GM12878 (cell line): ENCODE measurements around the gene NEK5. TPM values are rescaled to one million over a fixed set of nuclear protein-coding genes. Genes with fewer than 3 reads are reported as not detected.

Experiments used
- ATAC-seq: fragments of 200-7000 bp; cut with Tn5 transposase; 3 replicates; pipeline ENCODE4 v1.9.1; 2020; ENCODE audit warnings: mild to moderate bottlenecking, moderate library complexity
- BruUV-seq: library from RNA; stranded (reverse); fragments of 400-500 nt; replicated peaks from 2 replicates; lab custom pipeline; 2021; lab: Mats Ljungman, UMichigan
- CTCF ChIA-PET: fragments of 300-600 bp; sonication (Branson Sonifier 250); formaldehyde crosslinking; extraction: SDS; loops from one replicate; lab custom pipeline; 2021; ENCODE audit warnings: inconsistent platforms; lab: Yijun Ruan, JAX
- POLR2A ChIA-PET: fragments of 350-600 bp; formaldehyde crosslinking; extraction: SDS; loops from one replicate; lab custom pipeline; 2021; ENCODE audit warnings: inconsistent platforms; lab: Charles Lee
- RAD21 ChIA-PET: fragments of 300-600 bp; sonication (Branson Sonifier 250); formaldehyde crosslinking; loops from one replicate; lab custom pipeline; 2023; ENCODE audit warnings: antibody characterized with exemption; ENCODE audit not compliant: unreplicated experiment; lab: Charles Lee
- SMC1A ChIA-PET: fragments of 300-600 bp; sonication (Branson Sonifier 250); formaldehyde crosslinking; loops from one replicate; lab custom pipeline; 2023; ENCODE audit not compliant: unreplicated experiment, uncharacterized antibody; lab: Charles Lee
- DNase-seq: peaks from one replicate; pipeline ENCODE4 v3.0.0-alpha.2; 2011; ENCODE audit warnings: low read depth, low spot score
- FAIRE-seq: peaks from 3 replicates; lab custom pipeline; 2011; peaks lifted over from hg19 to GRCh38; lab: Jason Lieb, UNC
- H2AFZ ChIP-seq: 2 replicates; pipeline ENCODE4 v1.6.0; 2011; ENCODE audit warnings: low read depth, low read length, control low read depth; ENCODE audit not compliant: control insufficient read depth
- H3K27ac ChIP-seq: 2 replicates; pipeline ENCODE4 v1.5.1; 2011; ENCODE audit warnings: control low read depth; ENCODE audit not compliant: control insufficient read depth, insufficient read depth
- H3K27me3 ChIP-seq, 2 experiments: replicated peaks in 1 of 2; 2 replicates each; pipeline versions ENCODE4 v1.6.0 to v1.6.1; 2011; ENCODE audit warnings: low read length in 1 of 2; ENCODE audit not compliant: control insufficient read depth in 2 of 2, insufficient read depth in 2 of 2
- H3K36me3 ChIP-seq, 2 experiments: 2 replicates each; pipeline ENCODE4 v1.5.1; 2011; ENCODE audit warnings: low read length in 1 of 2; ENCODE audit not compliant: control insufficient read depth in 2 of 2, insufficient read depth in 2 of 2
- H3K4me1 ChIP-seq: 2 replicates; pipeline ENCODE4 v1.6.1; 2011; ENCODE audit warnings: mild to moderate bottlenecking, low read length, moderate library complexity, mixed read lengths; ENCODE audit not compliant: control insufficient read depth, insufficient read depth
- H3K4me2 ChIP-seq: 2 replicates; pipeline ENCODE4 v1.6.0; 2011; ENCODE audit warnings: control low read depth; ENCODE audit not compliant: control insufficient read depth, insufficient read depth
- H3K4me3 ChIP-seq: fragments of 200-600 bp; sonication (generic); 2 replicates; pipeline ENCODE4 v1.5.1; 2016
- H3K79me2 ChIP-seq: 2 replicates; pipeline ENCODE4 v1.6.0; 2011; ENCODE audit warnings: low read length; ENCODE audit not compliant: control insufficient read depth, insufficient read depth
- H3K9ac ChIP-seq: 2 replicates; pipeline ENCODE4 v1.8.0; 2011; ENCODE audit warnings: low read length, control low read depth, mixed read lengths; ENCODE audit not compliant: control insufficient read depth, insufficient read depth
- H3K9me3 ChIP-seq: replicated peaks from 3 replicates; pipeline ENCODE4 v1.5.1; 2011; ENCODE audit warnings: mild to moderate bottlenecking, low read length; ENCODE audit not compliant: control insufficient read depth, insufficient read depth
- H4K20me1 ChIP-seq: 2 replicates; pipeline ENCODE4 v1.6.0; 2011; ENCODE audit not compliant: control insufficient read depth, insufficient read depth
- BCL3 ChIP-seq: IDR thresholded peaks from 2 replicates; pipeline ENCODE4 v1.6.1; 2011; ENCODE audit warnings: borderline replicate concordance, low read depth, mild to moderate bottlenecking, moderate library complexity, low read length; ENCODE audit not compliant: insufficient read depth, poor library complexity, severe bottlenecking
- CHD4 ChIP-seq: fragments of 200-600 bp; sonication (generic); IDR thresholded peaks from 2 replicates; pipeline ENCODE4 v1.6.1; 2016; ENCODE audit warnings: mild to moderate bottlenecking
- CREB1 ChIP-seq: IDR thresholded peaks from 2 replicates; pipeline ENCODE4 v1.6.1; 2012; ENCODE audit warnings: low read depth, mild to moderate bottlenecking, inconsistent platforms
- ELK1 ChIP-seq: IDR thresholded peaks from 2 replicates; pipeline ENCODE4 v1.6.1; 2012; ENCODE audit warnings: low read depth, low read length, improper control_type of control experiment
- POU2F2 ChIP-seq: IDR thresholded peaks from 3 replicates; pipeline ENCODE4 v1.6.1; 2011; ENCODE audit warnings: low read depth, mild to moderate bottlenecking, low read length, borderline replicate concordance
- RFX5 ChIP-seq: IDR thresholded peaks from 2 replicates; pipeline ENCODE4 v1.6.1; 2011; ENCODE audit warnings: low read depth, low read length, improper control_type of control experiment
- SP1 ChIP-seq: IDR thresholded peaks from one replicate; pipeline ENCODE4 v1.6.1; 2011; ENCODE audit warnings: low read depth, low read length
- WGBS: methylation state at CpG from one replicate; pipeline ENCODE4 v1.1.6; 2016; ENCODE audit warnings: low lambda C conversion rate; ENCODE audit not compliant: insufficient replicate concordance, insufficient coverage; ENCODE audit errors: missing lambda C conversion rate; 5-methylcytosine and 5-hydroxymethylcytosine counted together
- in situ Hi-C: fragments of 300-500 bp; cut with MboI; formaldehyde crosslinking; loops from 9 replicates; pipeline ENCODE4 v1.14.3; 2018; ENCODE audit warnings: mixed read lengths
- intact Hi-C: fragments of 100-400 bp; cut with micrococcal nuclease; formaldehyde crosslinking; loops from one replicate; pipeline ENCODE4 v1.14.2; 2022; ENCODE audit not compliant: unreplicated experiment
- polyA plus RNA-seq, 11 experiments: library from polyadenylated mRNA; depleted of rRNA in 4 of 11; unstranded in 6 of 11; stranded (reverse) in 5 of 11; fragments of >200 nt; fragmentation: Nextera tagmentation in 4 of 11; fragmentation: Illumina TruSeq in 1 of 11; extraction: Ambion mirVana in 4 of 11; extraction: Trizol in 1 of 11; gene quantifications; 1 replicate in 1 of 11; 2 replicates in 10 of 11; pipeline versions ENCODE4 v1.2.1 to v1.2.3, GENCODE V29; 2011 to 2016; ENCODE audit warnings: inconsistent platforms in 2 of 11, missing spikeins in 2 of 11, low read depth in 1 of 11
- total RNA-seq, 4 experiments: library from RNA; depleted of rRNA in 3 of 4; stranded (reverse); fragments of >200 nt in 3 of 4; fragmentation: Illumina TruSeq in 1 of 4; extraction: Trizol in 1 of 4; gene quantifications; 2 replicates each; pipeline versions ENCODE4 v1.2.1 to v1.2.3, GENCODE V29; 2013 to 2021

The NEK5 gene
- total and polyA plus RNA-seq, 10 of the 15 experiments (the other 5 are each of a cell fraction or from before 2014, with no cell fraction given): 0.04 to 0.32 (median 0.20) TPM; not detected in 6

- TF ChIP-seq POU2F2: no peak
- TF ChIP-seq CREB1: no peak
- no peak for TF ChIP-seq BCL3
- no peak for TF ChIP-seq ELK1
- no peak for TF ChIP-seq RFX5
- TF ChIP-seq CHD4: no peak
- no peak for TF ChIP-seq SP1
- ATAC-seq (no peak), FAIRE-seq (no peak), DNase-seq (no peak)
- intact Hi-C loops (loop anchor here (5.0 kb wide), 1 partner anchor 235 kb away; no protein-coding TSS in a partner anchor), in situ Hi-C loops (no loop called here)
- 3% methylated on average over 4 of the region's 4 CpGs for WGBS
- H3K4me3 ChIP-seq: no peak overlapping the region
- CTCF ChIA-PET: interaction anchor here (1.1 to 5.5 kb wide), 8 partner anchors 10 to 199 kb away, joined by 3 to 36 read pairs (median 4); no protein-coding TSS in a partner anchor
- H3K4me2 ChIP-seq: no peak overlapping the region
- H3K4me1 ChIP-seq: no peaks in the 10 kb centered on the region
- SMC1A ChIA-PET: interaction anchor here (0.8 to 2.1 kb wide), 3 partner anchors 28 to 125 kb away, joined by 4 to 5 read pairs (median 4); no protein-coding TSS in a partner anchor
- H2AFZ ChIP-seq: no peak overlapping the region
- no peaks in the 10 kb centered on the region for H3K36me3 ChIP-seq
- POLR2A ChIA-PET: no interaction called here
- H3K79me2 ChIP-seq: no peaks in the 10 kb centered on the region
- RAD21 ChIA-PET: interaction anchor here (0.9 kb wide), 1 partner anchor 38 kb away, joined by 3 read pairs; no protein-coding TSS in a partner anchor
- H3K27ac ChIP-seq: no peak overlapping the region
- no TSS peak for BruUV-seq
- H4K20me1 ChIP-seq: no peaks in the 10 kb centered on the region
- no peaks in the 10 kb centered on the region for H3K9me3 ChIP-seq
- H3K9ac ChIP-seq: no peak overlapping the region
- H3K27me3 ChIP-seq: peaks cover 2 to 4% of the 10 kb centered on the region in 2 experiments; a peak in 3 of 4 replicates
Measured at GRCh38 chr13:52002361-52002760, 126.5 kb downstream of the NEK5 start.
